GM21717 (cell line): ENCODE data around the gene COP1.

Experiments
- ATAC-seq: cut with Tn5 transposase; IDR thresholded peaks from one replicate; pipeline ENCODE4 v1.9.1; 2021; ENCODE audit warnings: mild to moderate bottlenecking, moderate library complexity; ENCODE audit not compliant: unreplicated experiment

Gene COP1

DNA sequence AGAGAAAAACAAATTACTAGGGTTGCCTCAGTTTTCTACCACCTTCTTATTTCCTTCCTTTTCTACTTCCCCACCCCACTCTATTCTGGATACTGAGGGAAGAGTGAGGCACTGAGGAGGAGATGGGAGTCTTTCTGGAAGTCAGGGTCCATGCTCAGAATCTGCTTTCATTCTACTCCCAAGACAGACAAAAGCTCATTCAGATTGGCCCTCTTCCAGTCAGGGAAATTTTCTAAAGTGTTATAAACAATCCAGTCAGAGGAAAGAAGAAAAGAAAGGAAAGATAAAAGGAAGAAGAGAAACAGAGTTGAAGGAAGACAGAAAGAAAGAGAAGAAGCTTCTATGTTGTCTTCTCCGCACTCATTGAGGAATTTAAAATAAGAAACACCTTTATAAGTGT is 228.6 kb downstream of the COP1 start:
- no peak for ATAC-seq

DNA sequence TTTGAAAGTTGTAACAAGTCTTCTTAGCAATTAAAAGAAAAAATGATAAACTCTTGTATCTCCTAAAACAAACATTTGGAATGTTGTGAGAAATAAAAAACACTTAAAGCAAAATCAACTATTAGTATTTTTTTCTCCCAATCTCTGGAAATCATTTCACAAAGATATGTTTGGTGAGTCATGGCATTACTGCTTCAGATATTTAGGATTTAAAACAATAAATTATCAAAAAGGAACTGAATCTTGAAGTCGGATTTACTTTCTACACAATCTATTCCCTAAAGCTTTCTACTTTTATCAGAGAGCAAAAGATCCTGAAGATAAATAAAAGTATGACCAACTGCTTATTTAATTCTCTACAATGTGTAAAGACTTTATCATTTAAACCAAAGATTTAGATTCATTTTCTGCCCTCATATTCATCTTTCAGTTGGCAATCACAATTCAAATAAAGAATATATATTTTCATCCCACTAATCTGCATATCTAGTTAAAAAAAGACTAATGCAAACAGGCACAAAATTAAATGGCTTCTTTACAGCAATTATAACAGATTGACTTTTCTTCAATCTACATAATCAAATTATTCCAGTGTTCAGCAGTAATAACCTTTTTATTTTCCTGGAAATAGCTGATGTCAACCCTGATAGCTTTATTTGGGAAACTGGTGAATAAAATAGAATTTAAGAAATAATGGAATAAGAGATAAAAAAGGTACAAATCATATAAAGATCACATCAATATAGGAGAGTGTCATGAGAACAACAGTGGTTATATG is 230.0 kb downstream of the COP1 start:
- no peak for ATAC-seq

DNA sequence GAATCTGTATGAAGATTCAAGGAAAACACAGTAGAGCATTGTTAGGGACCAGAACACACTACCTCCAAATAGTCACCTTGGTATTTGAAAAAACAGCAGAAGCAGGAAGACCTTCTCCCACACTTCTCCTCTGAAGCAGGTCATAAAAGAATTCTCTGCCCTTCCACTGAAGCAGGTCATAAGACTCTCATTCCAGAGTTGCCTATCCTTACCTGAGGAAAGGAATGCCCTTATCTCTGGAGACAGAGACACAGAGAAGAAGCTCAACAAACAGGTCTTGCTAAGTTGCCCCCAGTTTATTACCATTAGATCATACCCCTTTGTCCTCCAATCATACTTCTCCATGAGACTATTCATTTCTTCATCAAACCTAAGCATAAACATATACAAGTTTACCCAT is 237.9 kb downstream of the COP1 start:
- ATAC-seq, result no peak

DNA sequence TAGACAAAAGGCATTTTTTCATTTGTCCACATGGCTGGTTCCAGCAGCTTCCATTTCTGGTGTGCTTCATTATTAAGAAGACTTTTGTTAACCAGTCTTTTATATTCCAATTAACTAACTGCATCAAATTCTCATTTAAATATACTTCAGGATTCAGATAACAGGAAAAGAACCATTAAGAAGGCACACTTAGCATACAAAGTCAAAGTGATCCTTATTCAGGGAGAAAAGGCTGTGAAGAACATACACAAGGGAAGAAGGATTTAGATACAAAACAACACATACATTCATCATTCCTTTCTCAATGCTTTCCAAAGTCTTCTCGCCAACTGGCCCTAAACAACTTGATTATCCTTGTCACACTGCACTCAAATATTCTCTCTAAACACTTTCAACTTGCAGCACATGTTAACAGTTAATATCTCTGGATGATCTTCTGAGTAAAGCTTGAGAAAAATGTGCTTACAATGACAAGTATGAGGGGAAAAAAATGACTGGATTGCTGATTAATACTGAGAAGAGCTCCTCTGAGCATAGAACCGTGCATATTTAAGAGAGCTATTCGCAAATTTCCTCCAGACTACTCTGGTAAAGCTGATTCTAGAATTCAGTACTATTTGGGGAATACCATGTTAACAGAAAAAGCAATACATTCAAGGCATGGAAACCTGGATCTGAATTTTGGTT is 238.5 kb downstream of the COP1 start:
- ATAC-seq, result no peak

DNA sequence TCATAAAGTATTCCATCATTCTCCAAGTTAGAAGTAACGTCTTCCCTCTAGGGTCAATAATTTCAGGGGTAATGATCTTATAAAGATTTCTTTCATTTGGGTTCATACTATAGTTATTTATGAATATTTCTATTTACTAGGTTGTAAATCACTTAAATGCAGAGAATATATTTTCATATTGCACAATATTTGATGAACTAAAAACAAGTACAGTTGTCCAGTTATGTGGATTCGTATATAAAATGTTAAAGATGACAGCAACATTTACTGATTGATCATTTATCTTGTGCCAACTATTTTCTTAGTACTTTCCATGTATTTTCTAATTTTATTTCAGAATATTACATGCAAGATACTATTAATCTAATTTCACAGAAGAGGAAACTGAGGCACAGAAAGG is 243.3 kb downstream of the COP1 start:
- ATAC-seq, result no peak

DNA sequence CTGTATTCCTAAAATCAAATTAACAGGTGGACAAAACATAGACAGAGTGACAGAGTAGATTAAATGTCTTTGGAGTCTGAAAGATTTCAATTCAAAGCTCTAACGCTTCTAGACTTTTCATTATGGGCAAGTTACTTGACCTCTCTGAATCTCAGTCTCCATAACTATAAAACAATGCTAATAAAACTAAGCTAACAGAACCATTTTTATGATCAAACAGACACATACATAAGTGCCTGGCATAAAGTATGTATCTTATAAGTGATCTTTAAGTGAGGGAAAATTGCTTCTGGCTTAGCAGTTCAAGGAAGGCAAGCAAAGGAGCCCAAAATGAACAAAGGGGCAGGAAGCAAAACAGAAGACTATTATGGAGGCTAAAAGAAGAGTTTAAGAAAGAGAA is 246.9 kb downstream of the COP1 start:
- no peak for ATAC-seq

DNA sequence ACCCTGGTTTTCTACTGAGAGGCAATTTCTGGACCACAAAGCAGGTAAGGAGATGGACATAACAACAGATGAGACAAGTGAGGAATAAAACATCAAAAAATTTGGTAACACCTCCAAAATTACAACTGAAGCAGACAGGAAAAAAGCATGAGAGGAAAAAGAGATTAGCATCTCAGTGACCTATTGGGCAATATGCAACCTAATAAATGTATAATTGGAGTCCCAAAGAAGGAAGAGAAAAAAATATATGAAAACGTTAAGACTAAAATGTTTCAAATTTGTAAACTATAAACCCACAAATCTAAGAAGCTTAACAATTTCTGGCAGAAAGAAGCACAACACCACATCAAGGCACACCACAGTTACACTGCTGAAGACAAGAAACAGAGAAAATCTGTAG is 255.5 kb downstream of the COP1 start:
- ATAC-seq, result no peak

DNA sequence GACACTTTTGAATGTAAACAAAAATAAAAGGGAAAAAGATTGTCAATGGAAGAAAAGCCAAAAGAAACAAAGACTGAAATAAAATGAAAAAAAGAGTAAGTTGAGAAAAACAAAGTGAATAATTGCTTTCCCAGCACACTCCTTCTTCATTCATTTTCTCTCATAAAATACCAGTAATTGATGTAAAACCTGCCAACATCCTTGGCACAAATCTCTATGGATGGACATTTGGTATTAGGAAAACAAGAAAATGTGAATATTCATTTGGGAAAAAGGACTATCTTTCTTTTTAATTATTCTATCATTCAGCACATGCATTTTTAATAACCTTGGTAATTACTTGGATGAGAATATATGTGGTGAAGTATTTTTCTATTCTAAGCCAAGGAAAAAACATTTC is 259.3 kb downstream of the COP1 start:
- no peak for ATAC-seq

DNA sequence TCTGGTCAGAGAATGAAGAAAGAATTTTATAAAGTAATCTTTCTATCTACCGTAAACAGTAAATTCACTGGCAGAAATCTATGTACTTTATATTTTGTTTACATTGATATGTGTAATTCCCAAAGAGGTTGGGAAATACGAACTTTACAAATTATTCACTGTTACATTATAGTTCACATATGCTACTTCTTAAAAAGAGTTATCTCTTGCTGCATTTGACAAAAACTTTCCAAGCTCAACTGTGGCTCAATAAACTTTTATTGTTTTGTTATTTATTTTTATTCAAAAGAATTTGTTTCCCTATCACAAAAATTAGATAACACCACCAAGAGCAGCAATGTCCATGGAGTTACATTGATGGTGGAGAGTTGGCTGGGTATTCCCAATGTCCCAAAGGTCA is 262.5 kb downstream of the COP1 start:
- no peak for ATAC-seq

DNA sequence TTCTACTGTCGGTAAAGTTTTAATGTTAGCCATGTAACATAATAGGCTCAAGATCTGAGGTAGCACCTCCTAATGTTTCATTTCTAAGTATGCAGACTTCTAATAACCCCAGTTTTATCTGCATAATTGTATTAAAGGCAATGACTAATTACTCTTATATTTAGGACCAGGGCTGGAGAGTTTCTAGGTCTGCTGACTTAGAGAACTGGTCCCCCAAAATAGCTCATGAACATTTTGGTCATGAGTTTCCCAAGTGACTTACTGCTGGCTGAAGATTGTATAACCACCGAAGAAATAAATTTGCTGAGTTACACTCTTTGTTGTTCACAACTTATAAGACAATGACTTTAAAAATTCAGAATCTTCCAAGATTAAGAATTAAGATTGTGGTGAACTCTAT is 265.9 kb downstream of the COP1 start:
- no peak for ATAC-seq

DNA sequence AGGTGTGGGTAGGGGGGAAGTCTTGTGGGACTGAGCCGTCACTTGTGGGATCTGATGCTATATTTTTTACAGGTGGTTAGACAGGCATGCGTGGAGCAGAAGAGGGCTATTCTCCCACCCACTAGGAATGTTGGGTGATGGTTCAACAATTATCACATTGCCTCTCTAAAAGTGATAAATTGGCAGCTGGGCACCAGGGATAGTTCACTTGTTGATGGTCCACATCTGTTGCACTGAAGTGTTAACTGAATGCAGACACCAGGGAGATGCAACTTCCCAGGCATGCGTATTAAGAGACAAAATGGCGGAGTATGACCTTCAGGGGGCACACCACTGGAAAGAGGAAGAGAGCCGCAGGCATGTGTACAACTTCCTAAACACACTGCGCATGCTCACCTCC is 270.4 kb downstream of the COP1 start:
- no peak for ATAC-seq

DNA sequence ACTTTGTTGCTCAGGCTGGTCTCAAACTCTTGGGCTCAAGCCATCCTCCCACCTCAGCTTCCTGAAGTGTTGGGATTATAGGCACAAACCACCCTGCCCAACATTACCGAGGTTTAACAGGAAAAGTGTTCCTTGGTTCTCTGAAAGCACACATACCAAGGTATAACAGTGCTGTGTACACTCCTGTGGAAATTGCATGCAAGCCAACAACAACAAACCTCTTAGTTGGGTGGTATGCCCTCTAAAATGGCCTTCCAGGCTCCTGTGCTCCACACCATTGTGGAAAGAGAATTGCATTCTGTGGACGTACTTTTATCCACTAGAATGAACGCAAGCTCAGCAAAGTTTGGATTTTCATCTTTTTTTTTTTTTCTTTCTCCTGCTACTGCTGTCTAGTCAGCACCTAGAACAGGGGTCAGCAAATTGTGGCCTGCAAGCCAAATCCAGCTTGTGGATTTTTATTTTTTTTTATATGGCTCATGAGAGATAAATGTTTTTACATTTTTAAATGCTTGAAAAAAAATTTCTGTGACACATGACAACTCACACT is 271.4 kb downstream of the COP1 start:
- no peak for ATAC-seq

DNA sequence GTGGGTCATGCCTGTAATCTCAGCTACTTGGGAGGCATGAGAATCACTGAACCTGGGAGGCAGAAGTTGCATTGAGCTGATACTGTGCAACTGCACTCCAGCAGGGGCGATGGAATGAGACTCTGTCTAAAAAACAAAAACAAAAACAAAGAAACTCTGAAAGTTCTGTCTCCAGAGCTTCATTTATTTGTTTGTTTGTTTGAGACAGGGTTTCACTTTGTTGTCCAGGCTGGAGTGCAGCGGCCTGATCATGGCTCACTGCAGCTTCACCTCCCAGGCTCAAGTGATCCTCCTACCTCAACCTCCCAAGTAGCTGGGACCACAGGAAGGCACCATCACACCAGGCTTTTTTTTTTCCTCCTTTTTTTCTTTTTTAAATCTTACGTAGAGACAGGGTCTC is 271.9 kb downstream of the COP1 start:
- no peak for ATAC-seq

DNA sequence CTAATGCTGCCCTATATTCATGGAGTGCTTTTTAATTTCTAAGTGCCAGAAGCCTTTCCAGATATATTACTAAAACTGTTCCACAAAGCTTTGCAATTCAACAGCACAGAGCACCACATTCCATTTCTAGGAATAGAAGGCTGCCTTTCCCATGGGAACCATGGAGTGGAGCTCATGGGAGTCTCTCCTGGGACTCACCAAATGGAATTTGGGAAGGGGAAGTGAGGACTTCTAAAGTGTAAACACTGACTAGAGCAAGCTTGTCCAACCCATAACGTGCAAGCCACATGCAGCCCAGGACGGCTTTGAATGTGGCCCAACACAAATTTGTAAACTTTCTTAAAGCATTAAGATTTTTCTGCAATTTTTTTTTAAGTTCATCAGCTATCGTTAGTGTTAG is 273.3 kb downstream of the COP1 start:
- ATAC-seq, result no peak

DNA sequence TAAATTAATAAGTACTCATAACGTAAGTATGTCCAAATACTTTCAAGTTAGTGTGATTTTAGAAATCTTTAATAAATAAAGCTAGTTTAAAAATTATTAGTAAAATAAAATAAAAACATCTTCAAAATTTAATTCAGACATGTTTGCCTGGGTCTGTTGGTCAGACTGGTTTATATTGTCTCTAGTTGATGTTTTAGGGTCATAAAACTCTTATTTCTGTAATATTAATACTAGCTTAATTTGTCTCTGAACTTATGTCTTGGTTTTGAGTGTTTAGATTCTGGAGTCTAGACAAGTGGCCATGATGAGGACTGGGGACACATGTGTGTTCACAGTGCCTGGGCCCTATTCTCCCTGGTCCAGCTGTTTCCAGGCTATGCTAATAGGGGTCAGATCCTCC is 279.1 kb downstream of the COP1 start:
- ATAC-seq, result no peak

DNA sequence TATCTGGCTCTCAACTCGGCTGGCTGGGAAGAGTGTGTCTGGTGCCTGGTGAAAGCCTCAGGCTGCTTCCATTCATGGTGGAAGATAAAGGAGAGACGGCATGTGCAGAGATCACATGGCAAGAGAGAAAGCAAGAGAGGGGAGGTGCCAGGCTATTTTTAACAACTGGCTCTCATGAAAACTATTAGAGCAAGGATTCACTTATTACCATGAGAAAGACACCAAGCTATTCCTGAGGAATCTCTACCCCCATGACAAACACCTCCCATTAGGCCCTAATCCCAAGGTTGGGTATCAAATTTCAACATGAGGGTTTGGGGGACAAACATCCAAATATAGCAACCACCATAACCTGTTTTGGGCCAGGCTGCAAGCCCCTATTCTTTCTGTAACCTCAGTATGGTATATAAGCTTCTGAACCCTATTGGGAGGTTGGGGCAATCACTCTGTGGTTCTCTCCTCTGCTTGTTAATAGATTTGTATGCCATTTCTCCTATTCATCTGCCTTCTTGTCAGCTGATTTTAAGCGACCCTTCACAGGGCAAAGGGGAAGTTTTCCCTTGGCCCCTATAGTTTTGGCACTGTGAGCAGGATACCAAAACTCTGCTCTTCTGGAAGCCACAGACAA is 284.7 kb downstream of the COP1 start:
- ATAC-seq, result no peak

DNA sequence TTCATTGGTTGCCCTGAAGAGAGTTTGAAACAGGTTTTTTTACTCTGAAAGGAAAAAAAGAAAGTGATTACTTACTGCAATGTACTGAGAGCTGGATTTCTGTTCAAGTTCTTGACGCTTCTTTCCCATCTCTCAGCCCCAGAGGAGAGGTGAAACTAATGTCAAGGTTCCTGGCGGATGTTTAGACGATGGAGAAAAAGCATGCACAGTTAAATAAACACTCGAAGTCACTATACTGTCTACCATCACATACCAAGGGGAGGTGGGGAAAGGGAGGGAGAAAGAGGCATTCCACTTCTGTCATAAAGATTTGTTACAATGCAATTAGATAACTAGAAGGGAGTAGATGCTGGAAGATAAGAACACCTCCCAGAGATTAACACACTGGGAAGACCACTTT is 286.7 kb downstream of the COP1 start:
- ATAC-seq, result no peak

DNA sequence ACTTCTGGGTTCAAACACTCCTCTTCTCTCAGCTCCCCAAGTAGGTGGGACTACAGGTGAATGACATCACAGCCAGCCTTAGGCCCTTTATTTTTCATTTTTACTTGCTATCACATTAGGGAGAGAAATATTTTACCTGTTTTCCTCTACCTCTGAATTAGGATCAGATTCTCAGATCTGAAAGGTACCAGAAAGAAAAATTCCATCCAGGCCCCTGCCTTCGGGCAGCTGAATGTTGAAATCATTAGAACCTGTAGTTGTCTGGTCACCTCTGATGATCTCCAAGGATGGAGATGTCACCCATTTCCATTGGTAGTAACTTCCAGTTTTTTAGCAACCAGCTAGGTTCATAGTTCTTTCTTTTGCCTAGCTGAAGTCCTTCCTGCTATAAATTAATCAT is 288.1 kb downstream of the COP1 start:
- no peak for ATAC-seq

DNA sequence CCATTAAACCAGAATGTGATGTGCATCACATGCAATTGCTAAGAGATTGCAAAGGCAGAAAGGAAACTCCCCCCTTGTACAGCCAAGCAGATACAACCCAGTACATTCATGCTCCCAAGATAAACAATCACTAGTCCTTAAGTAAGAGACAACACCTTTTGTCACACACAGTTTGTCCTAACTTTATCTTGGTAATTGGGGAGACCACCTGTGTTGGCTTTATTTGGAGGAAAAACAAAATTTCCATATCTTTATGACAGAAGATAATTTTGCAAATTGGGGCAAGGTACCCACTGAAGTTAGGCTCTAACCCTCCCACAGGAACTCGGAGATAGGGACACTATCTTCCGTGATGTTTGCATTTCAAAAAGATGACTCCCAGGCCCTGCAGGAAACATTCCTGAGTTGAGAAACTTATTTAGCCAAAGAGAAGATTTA is 288.7 kb downstream of the COP1 start:
- ATAC-seq, result no peak

DNA sequence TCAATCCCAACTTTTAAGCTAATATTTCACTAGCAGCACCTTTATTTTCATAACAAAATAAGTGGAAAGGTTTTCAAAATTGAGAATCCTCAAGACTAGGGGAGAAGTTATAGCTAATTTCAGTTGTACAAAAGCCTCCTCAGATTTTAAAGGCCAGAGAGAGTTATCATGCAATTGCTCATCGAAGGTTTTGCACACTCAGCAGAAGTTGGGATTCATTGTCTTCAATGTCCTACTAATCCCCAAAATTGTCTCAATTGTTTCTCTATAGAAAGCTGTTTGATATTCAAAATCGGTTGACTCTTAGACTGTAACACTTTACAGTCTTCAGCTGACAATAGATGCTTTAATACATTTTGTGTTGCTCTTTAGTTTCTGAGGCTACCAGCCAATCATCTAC is 293.0 kb downstream of the COP1 start:
- ATAC-seq, result no peak

DNA sequence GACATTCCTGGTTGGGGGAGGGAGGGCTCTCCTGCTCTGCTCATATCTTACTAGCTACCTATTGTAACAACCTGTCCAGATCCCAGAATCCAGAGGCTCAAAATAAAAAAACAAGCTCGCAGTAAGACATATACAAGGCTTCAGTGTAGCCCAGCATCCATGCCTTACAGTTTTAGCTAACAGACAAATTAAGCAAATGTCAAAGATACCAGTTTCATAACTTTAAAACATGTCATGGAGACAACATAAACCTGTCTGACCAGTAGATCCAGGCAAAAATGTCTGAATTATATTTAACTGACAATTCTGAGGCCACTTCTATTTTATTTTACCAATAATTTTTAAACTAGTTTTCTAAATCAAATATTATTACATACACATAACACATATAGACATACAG is 295.9 kb downstream of the COP1 start:
- no peak for ATAC-seq

DNA sequence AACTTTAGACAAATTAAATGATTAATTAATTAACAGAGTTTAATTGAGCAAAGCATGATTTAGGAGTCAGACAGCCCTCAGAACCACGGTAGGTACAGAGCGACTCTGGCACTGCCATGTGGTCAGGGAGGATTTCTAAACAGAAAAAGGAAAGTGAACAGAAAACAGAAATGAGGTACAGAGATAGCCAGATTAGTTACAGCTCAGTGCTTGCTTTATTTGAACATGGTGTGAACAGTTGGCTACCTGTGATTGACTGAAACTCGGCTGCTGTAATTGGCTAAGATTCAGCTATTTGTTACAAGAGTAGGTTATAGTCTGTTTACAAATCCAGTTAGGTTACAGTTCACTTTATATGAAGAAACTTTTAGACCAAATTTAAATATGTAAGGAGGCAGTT is 300.7 kb downstream of the COP1 start:
- no peak for ATAC-seq
